ENCODE measurements around the gene SLC22A1. TPM values are rescaled to one million over a fixed set of nuclear protein-coding genes. Genes with fewer than 3 reads are reported as not detected.

Gene SLC22A1
- total and polyA plus RNA-seq, 2 donors (not counting 1 experiment from before 2014, with no cell fraction given) = 0.18 to 1.5 TPM

DNA sequence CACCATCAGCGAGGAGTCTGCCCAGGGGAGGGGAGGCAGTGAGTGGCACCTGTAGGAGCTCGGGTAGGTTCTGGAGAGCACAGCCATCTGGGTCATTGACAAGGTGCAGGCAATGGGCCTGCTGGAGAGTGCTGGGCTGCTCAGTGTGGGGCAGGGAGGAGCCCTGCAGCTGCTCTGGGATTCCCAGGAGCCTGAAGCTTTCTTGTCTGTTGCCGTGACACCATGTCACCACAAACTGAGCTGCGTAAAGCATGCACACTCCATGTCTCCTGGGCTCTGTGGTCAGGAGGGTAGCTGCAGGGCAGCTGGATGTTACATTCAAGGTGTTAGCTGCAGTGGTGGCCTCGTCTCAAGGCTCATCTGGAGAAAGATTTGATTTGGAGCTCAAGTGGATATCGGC, 4.5 kb upstream of the SLC22A1 start:
- Histone ChIP-seq H3K36me3 (replicated peaks in 1 of 2; ENCODE audit: control extremely low read depth in 1 of 2, control insufficient read depth in 1 of 2, extremely low read depth in 1 of 2, insufficient read depth in 2 of 2, low read length in 1 of 2) (no peaks in the 10 kb centered on the region), H3K4me2 (replicated peaks; ENCODE audit: low read depth, low read length, poor library complexity, severe bottlenecking) (no peak overlapping the region), H3K4me1 (ENCODE audit: control insufficient read depth in 2 of 2, insufficient read depth in 2 of 2, low read length in 2 of 2) (no peaks in the 10 kb centered on the region), H2AFZ (ENCODE audit: insufficient read depth, low read depth, low read length, poor library complexity, severe bottlenecking) (no peak overlapping the region), H4K20me1 (ENCODE audit: control insufficient read depth, insufficient read depth, low read length, poor library complexity, severe bottlenecking) (no peaks in the 10 kb centered on the region), H3K9ac (ENCODE audit: low read length) (no peak overlapping the region), H3K9me3 (ENCODE audit: control extremely low read depth in 1 of 3, control insufficient read depth in 2 of 3, insufficient read depth in 1 of 3, low read length in 2 of 3) (peaks cover 0 to 24% (median 7%) of the 10 kb centered on the region in 3 donors), H3K79me2 (ENCODE audit: control insufficient read depth, insufficient read depth, low read length) (no peaks in the 10 kb centered on the region), H3K4me3 (ENCODE audit: control extremely low read depth in 1 of 5, extremely low read depth in 1 of 5, insufficient read depth in 1 of 5, low read depth in 2 of 5, low read length in 4 of 5) (no peak overlapping the region), H3K27ac (ENCODE audit: low read length in 2 of 2) (no peak overlapping the region), H3K27me3 (replicated peaks in 1 of 4; ENCODE audit: control extremely low read depth in 1 of 4, control insufficient read depth in 3 of 4, insufficient read depth in 4 of 4, low read length in 3 of 4) (no peaks in the 10 kb centered on the region)
- intact Hi-C loops (cut with micrococcal nuclease) = no loop called here
- peaks cover 3% of the 10 kb centered on the region for H3K9me3 Mint-ChIP-seq (ENCODE audit: insufficient read depth)
- POLR2A ChIA-PET = no interaction called here
- CTCF ChIA-PET = no interaction called here
- no peak overlapping the region for H3K27ac Mint-ChIP-seq
- no peaks in the 10 kb centered on the region for H3K4me1 Mint-ChIP-seq
- WGBS (ENCODE audit: insufficient coverage) = 95% methylated on average over 6 of the region's 6 CpGs
- no peak overlapping the region for H3K4me3 Mint-ChIP-seq
- DNase-seq (no peak), ATAC-seq (ENCODE audit: low read depth) (no peak)
- TF ChIP-seq EZH2 (IDR thresholded peaks at IDR 0.05; ENCODE audit: borderline replicate concordance, insufficient read depth, low read depth, low read length, poor library complexity, severe bottlenecking) = no peak
- TF ChIP-seq, protein P1, sequence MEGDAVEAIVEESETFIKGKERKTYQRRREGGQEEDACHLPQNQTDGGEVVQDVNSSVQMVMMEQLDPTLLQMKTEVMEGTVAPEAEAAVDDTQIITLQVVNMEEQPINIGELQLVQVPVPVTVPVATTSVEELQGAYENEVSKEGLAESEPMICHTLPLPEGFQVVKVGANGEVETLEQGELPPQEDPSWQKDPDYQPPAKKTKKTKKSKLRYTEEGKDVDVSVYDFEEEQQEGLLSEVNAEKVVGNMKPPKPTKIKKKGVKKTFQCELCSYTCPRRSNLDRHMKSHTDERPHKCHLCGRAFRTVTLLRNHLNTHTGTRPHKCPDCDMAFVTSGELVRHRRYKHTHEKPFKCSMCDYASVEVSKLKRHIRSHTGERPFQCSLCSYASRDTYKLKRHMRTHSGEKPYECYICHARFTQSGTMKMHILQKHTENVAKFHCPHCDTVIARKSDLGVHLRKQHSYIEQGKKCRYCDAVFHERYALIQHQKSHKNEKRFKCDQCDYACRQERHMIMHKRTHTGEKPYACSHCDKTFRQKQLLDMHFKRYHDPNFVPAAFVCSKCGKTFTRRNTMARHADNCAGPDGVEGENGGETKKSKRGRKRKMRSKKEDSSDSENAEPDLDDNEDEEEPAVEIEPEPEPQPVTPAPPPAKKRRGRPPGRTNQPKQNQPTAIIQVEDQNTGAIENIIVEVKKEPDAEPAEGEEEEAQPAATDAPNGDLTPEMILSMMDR (IDR thresholded peaks at IDR 0.05) = no peak
- no peaks in the 10 kb centered on the region for H3K27me3 Mint-ChIP-seq

DNA sequence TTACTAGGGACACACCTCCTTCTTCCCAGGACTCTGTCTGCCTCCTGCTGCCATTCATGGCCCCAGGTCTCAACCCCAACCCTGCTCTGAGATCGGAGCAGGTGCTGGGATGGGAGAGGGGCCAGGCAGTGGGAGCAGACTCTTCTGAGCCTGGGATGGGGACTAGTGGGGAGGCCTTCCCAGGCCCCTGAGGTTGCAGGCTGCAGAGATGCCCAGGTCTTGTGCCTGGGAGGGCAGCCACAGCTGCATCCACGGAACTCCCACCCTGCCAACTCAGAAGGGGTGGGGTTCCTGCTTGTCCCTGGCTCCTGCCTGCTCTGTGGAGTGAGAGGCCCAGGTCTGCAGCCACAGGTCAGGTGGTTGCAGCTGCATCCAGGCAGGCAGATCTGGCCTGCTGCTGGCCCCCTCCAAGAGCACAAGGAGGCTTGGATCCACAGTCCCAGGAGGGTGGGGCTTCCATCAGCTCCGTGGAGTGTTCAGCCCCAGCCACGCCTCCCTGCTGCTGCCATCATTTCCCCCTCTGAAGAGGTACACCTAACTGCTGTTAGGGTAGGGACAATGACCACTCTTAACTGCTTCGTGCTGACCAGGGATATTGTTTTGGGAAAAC, 2.9 kb upstream of the SLC22A1 start:
- DNase-seq (no peak), ATAC-seq (ENCODE audit: low read depth) (no peak)
- CTCF ChIA-PET = no interaction called here

More for the DNA sequence above, 2.9 kb upstream of the SLC22A1 start:
- no peaks in the 10 kb centered on the region for H3K36me3 ChIP-seq (replicated peaks in 1 of 2; ENCODE audit: control extremely low read depth in 1 of 2, control insufficient read depth in 1 of 2, extremely low read depth in 1 of 2, insufficient read depth in 2 of 2, low read length in 1 of 2)
- no peak overlapping the region for H3K27ac ChIP-seq (ENCODE audit: low read length in 2 of 2)
- Mint-ChIP-seq H3K4me3 (no peak overlapping the region), H3K27me3 (peaks cover 2% of the 10 kb centered on the region), H3K4me1 (no peaks in the 10 kb centered on the region), H3K27ac (no peak overlapping the region), H3K9me3 (ENCODE audit: insufficient read depth) (peaks cover 3% of the 10 kb centered on the region)
- WGBS (ENCODE audit: insufficient coverage) = 87% methylated on average over 3 of the region's 5 CpGs
- POLR2A ChIA-PET = no interaction called here
- no peaks in the 10 kb centered on the region for H3K4me1 ChIP-seq (ENCODE audit: control insufficient read depth in 2 of 2, insufficient read depth in 2 of 2, low read length in 2 of 2)
- H3K9me3 ChIP-seq (ENCODE audit: control extremely low read depth in 1 of 3, control insufficient read depth in 2 of 3, insufficient read depth in 1 of 3, low read length in 2 of 3) = peaks cover 0 to 24% (median 7%) of the 10 kb centered on the region in 3 donors
- no peaks in the 10 kb centered on the region for H3K79me2 ChIP-seq (ENCODE audit: control insufficient read depth, insufficient read depth, low read length)
- no peak overlapping the region for H3K4me3 ChIP-seq (ENCODE audit: control extremely low read depth in 1 of 5, extremely low read depth in 1 of 5, insufficient read depth in 1 of 5, low read depth in 2 of 5, low read length in 4 of 5)
- H4K20me1 ChIP-seq (ENCODE audit: control insufficient read depth, insufficient read depth, low read length, poor library complexity, severe bottlenecking) = no peaks in the 10 kb centered on the region
- intact Hi-C loops (cut with micrococcal nuclease) = no loop called here
- no peak overlapping the region for H3K4me2 ChIP-seq (replicated peaks; ENCODE audit: low read depth, low read length, poor library complexity, severe bottlenecking)
- no peaks in the 10 kb centered on the region for H3K27me3 ChIP-seq (replicated peaks in 1 of 4; ENCODE audit: control extremely low read depth in 1 of 4, control insufficient read depth in 3 of 4, insufficient read depth in 4 of 4, low read length in 3 of 4)
- TF ChIP-seq, protein P1 (IDR thresholded peaks at IDR 0.05) = no peak
- no peak for TF ChIP-seq EZH2 (IDR thresholded peaks at IDR 0.05; ENCODE audit: borderline replicate concordance, insufficient read depth, low read depth, low read length, poor library complexity, severe bottlenecking)
- H2AFZ ChIP-seq (ENCODE audit: insufficient read depth, low read depth, low read length, poor library complexity, severe bottlenecking) = no peak overlapping the region
- H3K9ac ChIP-seq (ENCODE audit: low read length) = no peak overlapping the region

All from B cell (primary cell).